Measurements from ENCODE around the gene PLCZ1.
"Not testable (repeated sequence)": the region's sequence is repeated elsewhere in the genome, so short reads cannot be mapped to it uniquely, and the experiment has no call there.

The PLCZ1 gene

DNA sequence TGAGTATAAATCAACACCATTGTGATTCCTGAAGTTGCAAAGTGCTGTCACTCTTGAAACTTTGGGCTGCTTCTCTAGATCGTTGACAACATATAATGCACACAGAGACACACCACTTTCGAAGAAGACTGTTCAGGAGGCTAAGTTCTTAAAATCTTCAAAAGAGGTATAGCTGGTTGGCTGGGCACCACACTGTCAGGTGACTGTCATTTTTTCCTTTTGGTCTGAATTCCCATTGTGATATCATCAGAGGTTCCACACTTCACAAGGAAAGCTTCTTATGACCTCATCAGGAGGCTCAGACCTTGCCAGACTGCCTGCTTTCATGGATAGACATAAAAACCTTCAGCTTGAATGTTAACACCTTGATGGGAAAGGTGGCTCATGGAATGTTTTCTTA lies at the start of gene PLCZ1, which contains the start of gene CAPZA3:
PLCZ1 (minus strand) TSS at position 194 of the 400 bp plus-strand sequence. CDS start 641 bp downstream, outside the sequence.
CAPZA3 (plus strand) TSS at position 301 of the 400 bp plus-strand sequence. CDS start 150 bp downstream, outside the sequence.
- no peak for DNase-seq (ENCODE audit: low read depth, low spot score)
- H3K9me3 ChIP-seq (ENCODE audit: control insufficient read depth, insufficient read depth, low read length) = no peaks in the 10 kb centered on the region
- no peak within 1 kb of the TSS for H3K4me3 ChIP-seq (ENCODE audit: low read length)
- H3K27me3 ChIP-seq (ENCODE audit: control insufficient read depth, insufficient read depth, low read length) = no peaks in the 10 kb centered on the region
- no peak within 1 kb of the TSS for H3K27ac ChIP-seq (ENCODE audit: low read length)
- no peaks in the 10 kb centered on the region for H3K4me1 ChIP-seq (ENCODE audit: control insufficient read depth, insufficient read depth, low read length)
- WGBS (ENCODE audit: insufficient coverage, insufficient read length) = no CpG with 5 or more reads among the region's 2 CpGs
- H3K36me3 ChIP-seq (ENCODE audit: control insufficient read depth, insufficient read depth, low read length) = no peaks in the 10 kb centered on the region

DNA sequence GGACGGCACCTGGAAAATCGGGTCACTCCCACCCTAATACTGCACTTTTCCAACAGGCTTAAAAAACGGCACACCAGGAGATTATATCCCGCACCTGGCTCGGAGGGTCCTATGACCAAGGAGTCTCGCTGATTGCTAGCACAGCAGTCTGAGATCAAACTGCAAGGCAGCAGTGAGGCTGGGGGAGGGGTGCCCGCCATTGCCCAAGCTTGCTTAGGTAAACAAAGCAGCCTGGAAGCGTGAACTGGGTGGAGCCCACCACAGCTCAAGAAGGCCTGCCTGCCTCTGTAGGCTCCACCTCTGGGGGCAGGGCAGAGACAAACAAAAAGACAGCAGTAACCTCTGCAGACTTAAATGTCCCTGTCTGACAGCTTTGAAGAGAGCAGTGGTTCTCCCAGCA lies 47.7 kb upstream of the PLCZ1 start:
- H3K4me3 ChIP-seq (ENCODE audit: low read length); H3K27ac ChIP-seq (ENCODE audit: low read length); H3K4me1 ChIP-seq (ENCODE audit: control insufficient read depth, insufficient read depth, low read length); H3K36me3 ChIP-seq (ENCODE audit: control insufficient read depth, insufficient read depth, low read length); H3K27me3 ChIP-seq (ENCODE audit: control insufficient read depth, insufficient read depth, low read length); DNase-seq (ENCODE audit: low read depth, low spot score); H3K9me3 ChIP-seq (ENCODE audit: control insufficient read depth, insufficient read depth, low read length): not testable (repeated sequence)
- WGBS (ENCODE audit: insufficient coverage, insufficient read length) = no CpG with 5 or more reads among the region's 8 CpGs

- WGBS (ENCODE audit: insufficient coverage, insufficient read length) = no CpG with 5 or more reads among the region's 2 CpGs
- Histone ChIP-seq H3K27me3 (ENCODE audit: control insufficient read depth, insufficient read depth, low read length) (no peaks in the 10 kb centered on the region), H3K36me3 (ENCODE audit: control insufficient read depth, insufficient read depth, low read length) (no peaks in the 10 kb centered on the region), H3K4me1 (ENCODE audit: control insufficient read depth, insufficient read depth, low read length) (no peaks in the 10 kb centered on the region), H3K9me3 (ENCODE audit: control insufficient read depth, insufficient read depth, low read length) (no peaks in the 10 kb centered on the region; the same call in 1 of the 2 replicates), H3K27ac (ENCODE audit: low read length) (no peak overlapping the region), H3K4me3 (ENCODE audit: low read length) (no peak overlapping the region)
- DNase-seq (ENCODE audit: low read depth, low spot score) = no peak
Observed at GRCh38 chr12:18782827-18783226, 45.0 kb upstream of the PLCZ1 start.

DNA sequence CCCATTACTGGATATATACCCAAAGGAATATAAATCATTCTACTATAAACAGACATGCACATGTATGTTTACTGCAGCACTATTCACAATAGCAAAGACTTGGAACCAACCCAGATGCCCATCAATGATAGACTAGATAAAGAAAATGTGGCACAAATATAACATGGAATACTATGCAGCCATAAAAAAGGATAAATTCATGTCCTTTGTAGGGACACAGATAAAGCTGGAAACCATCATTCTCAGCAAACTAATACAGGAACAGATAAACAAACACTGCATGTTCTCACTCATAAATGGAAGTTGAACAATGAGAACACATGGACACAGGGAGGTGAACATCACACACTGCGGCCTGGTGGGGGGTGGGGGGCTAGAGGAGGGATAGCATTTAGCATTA lies 28.7 kb upstream of the PLCZ1 start:
- WGBS (ENCODE audit: insufficient coverage, insufficient read length) = no CpG with 5 or more reads among the region's 1 CpG
- not testable (repeated sequence) for H3K4me3 ChIP-seq (ENCODE audit: low read length); DNase-seq (ENCODE audit: low read depth, low spot score); H3K9me3 ChIP-seq (ENCODE audit: control insufficient read depth, insufficient read depth, low read length); H3K27me3 ChIP-seq (ENCODE audit: control insufficient read depth, insufficient read depth, low read length); H3K36me3 ChIP-seq (ENCODE audit: control insufficient read depth, insufficient read depth, low read length); H3K4me1 ChIP-seq (ENCODE audit: control insufficient read depth, insufficient read depth, low read length); H3K27ac ChIP-seq (ENCODE audit: low read length)

GRCh38 chr12:18755341-18755740 lies 17.5 kb upstream of the PLCZ1 start:
- Histone ChIP-seq H3K27me3 (ENCODE audit: control insufficient read depth, insufficient read depth, low read length) (no peaks in the 10 kb centered on the region), H3K4me3 (ENCODE audit: low read length) (no peak overlapping the region), H3K27ac (ENCODE audit: low read length) (no peak overlapping the region), H3K9me3 (ENCODE audit: control insufficient read depth, insufficient read depth, low read length) (no peaks in the 10 kb centered on the region), H3K4me1 (ENCODE audit: control insufficient read depth, insufficient read depth, low read length) (peaks cover 11% of the 10 kb centered on the region), H3K36me3 (ENCODE audit: control insufficient read depth, insufficient read depth, low read length) (no peaks in the 10 kb centered on the region)
- no CpG with 5 or more reads among the region's 1 CpG for WGBS (ENCODE audit: insufficient coverage, insufficient read length)
- DNase-seq (ENCODE audit: low read depth, low spot score) = no peak

DNA sequence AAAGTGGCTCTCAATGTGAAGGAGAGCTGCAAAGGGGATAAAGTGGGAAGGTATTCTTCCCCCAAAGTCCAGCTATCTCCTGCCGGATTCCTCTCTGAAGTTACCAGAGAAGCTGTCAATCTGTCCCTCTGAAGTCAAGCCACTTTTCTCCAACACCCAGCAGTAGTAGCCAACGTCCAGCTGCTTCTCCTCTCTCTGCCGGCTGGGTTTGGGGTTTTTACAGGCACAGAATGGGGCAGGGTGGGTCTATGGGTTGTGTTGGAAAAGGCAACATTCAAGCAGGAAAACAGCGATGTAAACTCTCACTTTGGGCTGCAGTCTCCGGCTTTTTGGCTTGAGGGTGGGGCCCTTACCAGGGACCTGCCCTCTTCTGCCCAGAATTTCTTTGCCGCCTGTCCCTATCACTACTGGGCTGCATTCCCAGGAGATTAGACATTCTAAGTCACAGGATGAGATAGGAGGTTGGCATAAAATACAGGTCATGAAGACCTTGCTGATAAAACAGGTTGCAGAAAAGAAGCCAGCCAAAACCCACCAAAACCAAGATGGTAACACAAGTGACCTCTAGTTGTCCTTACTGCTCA lies 16.4 kb upstream of the PLCZ1 start:
- no CpG with 5 or more reads among the region's 6 CpGs for WGBS (ENCODE audit: insufficient coverage, insufficient read length)
- Histone ChIP-seq H3K36me3 (ENCODE audit: control insufficient read depth, insufficient read depth, low read length) (no peaks in the 10 kb centered on the region), H3K27ac (ENCODE audit: low read length) (no peak overlapping the region), H3K4me3 (ENCODE audit: low read length) (no peak overlapping the region), H3K4me1 (ENCODE audit: control insufficient read depth, insufficient read depth, low read length) (peaks cover 11% of the 10 kb centered on the region), H3K27me3 (ENCODE audit: control insufficient read depth, insufficient read depth, low read length) (no peaks in the 10 kb centered on the region), H3K9me3 (ENCODE audit: control insufficient read depth, insufficient read depth, low read length) (no peaks in the 10 kb centered on the region)
- no peak for DNase-seq (ENCODE audit: low read depth, low spot score)

DNA sequence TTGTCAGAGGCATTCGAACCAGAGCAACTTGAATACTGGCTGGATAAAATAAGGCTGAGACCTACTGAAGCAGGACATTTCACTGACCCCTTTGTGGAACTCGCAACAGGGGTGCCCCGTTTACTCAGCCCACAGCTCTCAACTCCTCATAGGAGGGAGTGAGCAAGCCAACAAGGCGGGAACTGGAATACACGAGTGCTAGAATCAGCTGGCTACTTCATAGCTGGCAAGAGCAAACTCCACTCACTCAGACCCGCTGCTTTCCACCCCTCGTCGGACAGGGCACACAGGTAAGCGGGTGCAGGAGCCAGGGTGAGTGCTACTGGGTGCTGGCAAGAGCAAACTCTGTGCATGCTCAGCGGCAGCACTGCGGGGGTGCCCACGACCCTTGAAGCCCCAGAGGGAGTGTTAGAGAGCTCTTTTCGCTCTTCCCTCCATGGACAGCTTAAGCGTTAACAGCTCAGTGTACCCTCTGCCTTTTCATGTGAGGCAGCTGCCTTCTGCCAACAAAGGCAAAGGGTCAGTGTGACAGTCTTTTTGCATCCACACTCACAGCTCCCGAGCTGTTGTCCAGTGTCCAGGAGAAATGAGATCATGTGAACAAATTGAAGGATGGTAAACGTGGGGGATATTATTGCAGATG lies 15.8 kb upstream of the PLCZ1 start:
- no CpG with 5 or more reads among the region's 16 CpGs for WGBS (ENCODE audit: insufficient coverage, insufficient read length)
- no peak for DNase-seq (ENCODE audit: low read depth, low spot score)
- Histone ChIP-seq H3K27ac (ENCODE audit: low read length) (no peak overlapping the region), H3K4me1 (ENCODE audit: control insufficient read depth, insufficient read depth, low read length) (peaks cover 11% of the 10 kb centered on the region), H3K36me3 (ENCODE audit: control insufficient read depth, insufficient read depth, low read length) (no peaks in the 10 kb centered on the region), H3K4me3 (ENCODE audit: low read length) (no peak overlapping the region), H3K27me3 (ENCODE audit: control insufficient read depth, insufficient read depth, low read length) (no peaks in the 10 kb centered on the region), H3K9me3 (ENCODE audit: control insufficient read depth, insufficient read depth, low read length) (no peaks in the 10 kb centered on the region)

DNA sequence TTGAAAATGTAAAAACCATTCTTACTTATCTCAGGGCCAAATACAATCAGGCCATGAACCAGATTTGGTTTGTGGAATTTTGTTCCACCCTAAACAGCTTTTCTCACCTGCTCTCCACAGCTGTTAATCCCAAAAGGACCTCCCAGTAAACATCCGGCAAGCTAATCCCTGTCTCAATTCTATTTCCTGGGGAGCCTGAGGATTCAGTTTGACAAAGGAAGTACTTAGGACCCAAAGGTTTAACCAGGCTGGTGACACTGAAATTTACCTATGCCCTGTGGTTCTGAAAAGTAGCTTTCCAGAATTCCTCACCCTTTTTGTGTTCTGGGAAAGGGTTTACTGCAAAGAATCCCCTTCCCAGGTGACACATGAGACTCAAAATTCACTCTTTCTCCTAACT lies 15.1 kb upstream of the PLCZ1 start:
- Histone ChIP-seq H3K36me3 (ENCODE audit: control insufficient read depth, insufficient read depth, low read length) (no peaks in the 10 kb centered on the region), H3K4me1 (ENCODE audit: control insufficient read depth, insufficient read depth, low read length) (peaks cover 11% of the 10 kb centered on the region), H3K4me3 (ENCODE audit: low read length) (no peak overlapping the region), H3K27me3 (ENCODE audit: control insufficient read depth, insufficient read depth, low read length) (no peaks in the 10 kb centered on the region), H3K27ac (ENCODE audit: low read length) (no peak overlapping the region), H3K9me3 (ENCODE audit: control insufficient read depth, insufficient read depth, low read length) (no peaks in the 10 kb centered on the region)
- WGBS (ENCODE audit: insufficient coverage, insufficient read length) = no CpG with 5 or more reads among the region's 1 CpG
- no peak for DNase-seq (ENCODE audit: low read depth, low spot score)

DNA sequence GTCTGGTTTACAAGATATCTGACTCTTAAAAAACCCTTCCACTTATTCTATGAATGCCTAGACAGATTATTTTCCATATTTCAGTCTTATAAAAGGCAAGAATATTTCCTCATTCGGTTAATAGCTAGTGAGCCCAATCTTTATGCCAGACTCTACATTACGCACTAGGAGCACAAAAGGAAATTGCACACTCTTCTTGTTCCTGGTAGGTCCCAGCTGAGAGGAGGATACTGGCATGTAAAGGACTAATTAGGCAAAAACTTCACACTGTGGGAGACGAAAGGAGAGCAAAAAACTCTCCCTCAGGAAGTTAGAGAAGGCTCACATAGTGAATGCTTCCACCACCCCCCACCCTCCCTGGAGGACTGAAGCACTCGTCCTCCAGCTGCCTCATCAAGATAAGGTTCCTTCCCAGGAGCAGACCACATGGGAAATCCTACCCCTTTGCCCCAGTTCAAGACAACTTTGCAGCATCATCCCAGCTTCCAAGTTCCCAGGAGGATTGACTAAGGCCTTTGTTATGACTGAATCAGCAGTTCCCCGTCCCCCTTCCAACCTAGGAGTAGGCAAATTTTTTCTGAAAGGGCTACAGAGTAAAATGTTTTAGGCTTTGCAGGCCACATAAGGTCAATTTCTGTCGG lies 14.6 kb upstream of the PLCZ1 start:
- no peak for DNase-seq (ENCODE audit: low read depth, low spot score)
- H3K27ac ChIP-seq (ENCODE audit: low read length) = peak overlapping the region; percentile 65

GRCh38 chr12:18751866-18752265 lies 14.1 kb upstream of the PLCZ1 start:
- no CpG with 5 or more reads among the region's 2 CpGs for WGBS (ENCODE audit: insufficient coverage, insufficient read length)
- no peak for DNase-seq (ENCODE audit: low read depth, low spot score)
- Histone ChIP-seq H3K27ac (ENCODE audit: low read length) (no peak overlapping the region), H3K27me3 (ENCODE audit: control insufficient read depth, insufficient read depth, low read length) (no peaks in the 10 kb centered on the region), H3K9me3 (ENCODE audit: control insufficient read depth, insufficient read depth, low read length) (no peaks in the 10 kb centered on the region), H3K36me3 (ENCODE audit: control insufficient read depth, insufficient read depth, low read length) (no peaks in the 10 kb centered on the region), H3K4me1 (ENCODE audit: control insufficient read depth, insufficient read depth, low read length) (peaks cover 11% of the 10 kb centered on the region), H3K4me3 (ENCODE audit: low read length) (no peak overlapping the region)

More for the DNA sequence above, 14.6 kb upstream of the PLCZ1 start:
- no CpG with 5 or more reads among the region's 6 CpGs for WGBS (ENCODE audit: insufficient coverage, insufficient read length)
- H3K4me3 ChIP-seq (ENCODE audit: low read length) = no peak overlapping the region
- no peaks in the 10 kb centered on the region for H3K27me3 ChIP-seq (ENCODE audit: control insufficient read depth, insufficient read depth, low read length)
- H3K36me3 ChIP-seq (ENCODE audit: control insufficient read depth, insufficient read depth, low read length) = no peaks in the 10 kb centered on the region
- H3K9me3 ChIP-seq (ENCODE audit: control insufficient read depth, insufficient read depth, low read length) = no peaks in the 10 kb centered on the region
- peaks cover 11% of the 10 kb centered on the region for H3K4me1 ChIP-seq (ENCODE audit: control insufficient read depth, insufficient read depth, low read length)
